ENCODE measurements around the gene TUBB4B.
A peak's percentile ranks its signal among the peaks of the same experiment; 100 is the strongest.

DNA sequence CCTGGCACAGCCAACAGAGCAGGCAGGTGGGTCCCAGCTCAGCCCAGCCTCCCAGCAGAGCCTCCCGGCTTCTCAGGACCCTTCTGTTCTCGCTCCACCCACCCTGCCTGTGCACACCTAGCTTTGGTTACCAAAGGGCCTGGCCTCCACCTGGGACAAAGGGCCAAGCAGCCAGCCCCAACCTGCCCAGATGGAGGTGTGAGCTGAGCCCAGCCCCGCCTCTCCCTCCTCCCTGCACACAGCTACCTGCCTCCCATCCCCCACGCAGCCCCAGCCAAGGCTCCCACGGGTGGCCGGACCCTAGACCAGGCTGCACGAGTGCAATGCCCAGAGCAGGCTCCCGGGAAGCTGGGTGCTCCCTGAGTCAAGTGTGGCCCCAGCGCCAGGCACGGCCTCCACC lies 46.2 kb upstream of the TUBB4B start:
- no peak for TF ChIP-seq CTCF (IDR thresholded peaks at IDR 0.05)
- TF ChIP-seq POLR2A (IDR thresholded peaks at IDR 0.05): peak in 1 of 2 donors; percentile 5

All from Peyer's patch (tissue), 4 donors.